DOHH2 (cell line): Measurements from ENCODE around the gene HOXD9.
A peak's percentile ranks its signal among the peaks of the same experiment; 100 is the strongest.

Source experiments
- H3F3A ChIP-seq: fragments of 200-600 bp; sonication (generic), shearing (Covaris generic); 2 replicates; pipeline ENCODE4 v1.6.0; 2016; ENCODE audit warnings: antibody characterized with exemption, mild to moderate bottlenecking; ENCODE audit not compliant: control insufficient read depth, insufficient read depth
- H3K27ac ChIP-seq: fragments of 200-600 bp; sonication (generic); 2 replicates; pipeline ENCODE4 v1.5.1; 2014; ENCODE audit warnings: low read depth, mild to moderate bottlenecking, low read length, moderate library complexity
- H3K27me3 ChIP-seq: fragments of 200-600 bp; sonication (generic); 2 replicates; pipeline ENCODE4 v1.6.1; 2014; ENCODE audit warnings: mild to moderate bottlenecking, low read length, mixed read lengths; ENCODE audit not compliant: control insufficient read depth
- H3K36me3 ChIP-seq: fragments of 200-600 bp; sonication (generic); 2 replicates; pipeline ENCODE4 v1.6.1; 2014; ENCODE audit warnings: mild to moderate bottlenecking, low read length, moderate library complexity, mixed read lengths; ENCODE audit not compliant: control insufficient read depth
- H3K4me1 ChIP-seq: fragments of 200-600 bp; sonication (generic); 2 replicates; pipeline ENCODE4 v1.6.1; 2014; ENCODE audit warnings: mild to moderate bottlenecking, low read length, mixed read lengths; ENCODE audit not compliant: control insufficient read depth
- H3K4me2 ChIP-seq: fragments of 200-600 bp; sonication (generic); 2 replicates; pipeline ENCODE4 v1.6.0; 2014; ENCODE audit warnings: mild to moderate bottlenecking, low read length, moderate library complexity
- H3K4me3 ChIP-seq: fragments of 200-600 bp; sonication (generic); 2 replicates; pipeline ENCODE4 v1.5.1; 2014; ENCODE audit warnings: mild to moderate bottlenecking, low read length, mixed read lengths
- H3K79me2 ChIP-seq: fragments of 200-600 bp; sonication (generic); 2 replicates; pipeline ENCODE4 v1.6.1; 2014; ENCODE audit warnings: mild to moderate bottlenecking, low read length, mixed read lengths; ENCODE audit not compliant: control insufficient read depth
- H3K9me2 ChIP-seq: fragments of 200-600 bp; sonication (generic); replicated peaks from 2 replicates; pipeline ENCODE4 v1.6.1; 2014; ENCODE audit warnings: mild to moderate bottlenecking, low read length, mixed read lengths; ENCODE audit not compliant: control insufficient read depth
- H3K9me3 ChIP-seq: fragments of 200-600 bp; sonication (generic); 2 replicates; pipeline ENCODE4 v1.6.1; 2014; ENCODE audit warnings: antibody characterized with exemption, low read length, mixed read lengths; ENCODE audit not compliant: control insufficient read depth, insufficient read depth
- H4K20me1 ChIP-seq: fragments of 200-600 bp; sonication (generic); 2 replicates; pipeline ENCODE4 v1.6.0; 2014; ENCODE audit warnings: low read depth, mild to moderate bottlenecking, antibody characterized with exemption, low read length, moderate library complexity; ENCODE audit not compliant: control insufficient read depth, insufficient read depth
- CTCF ChIP-seq: fragments of 200-600 bp; sonication (generic); IDR thresholded peaks from one replicate; pipeline ENCODE4 v1.5.1; 2014; ENCODE audit warnings: antibody characterized with exemption, mild to moderate bottlenecking, low read depth, low read length; ENCODE audit not compliant: poor library complexity, severe bottlenecking
- EZH2phosphoT487 ChIP-seq: fragments of 200-600 bp; sonication (generic); IDR thresholded peaks from 2 replicates; pipeline ENCODE4 v1.6.1; 2017; ENCODE audit warnings: borderline replicate concordance, mild to moderate bottlenecking, antibody characterized with exemption, low read length, moderate library complexity, mixed read lengths

The HOXD9 gene

DNA sequence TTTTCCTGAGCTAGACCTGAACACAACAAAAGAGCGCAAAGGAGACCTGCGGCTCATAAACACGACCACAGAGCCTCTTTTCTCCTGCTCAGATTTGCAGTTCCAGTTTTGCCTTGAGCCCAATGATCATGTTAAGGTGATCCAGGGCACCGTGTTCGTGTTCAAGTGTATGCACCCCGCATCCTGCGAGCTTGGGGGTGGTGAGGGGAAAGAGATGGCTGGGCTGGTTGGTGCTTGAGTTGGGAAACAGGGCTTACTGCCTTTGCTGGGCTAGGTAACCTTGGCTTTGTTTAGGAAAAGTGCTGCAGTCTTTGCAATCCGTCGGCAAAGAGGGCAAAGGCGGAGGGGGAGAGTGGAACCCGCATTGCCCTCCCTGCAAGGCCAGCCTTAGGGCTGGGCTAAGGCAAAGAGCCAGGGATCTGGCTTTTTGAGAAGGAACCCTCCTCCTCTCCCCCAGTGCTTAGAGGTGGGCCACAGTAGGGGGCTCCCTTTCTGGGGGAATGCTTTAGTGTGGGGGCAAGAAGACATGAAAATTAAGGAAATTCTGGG, 4.6 kb upstream of the HOXD9 start:
- Histone ChIP-seq H3K9me3 (no peaks in the 10 kb centered on the region), H4K20me1 (no peaks in the 10 kb centered on the region), H3K36me3 (no peaks in the 10 kb centered on the region), H3K27me3 (peaks cover 23% of the 10 kb centered on the region), H3K9me2 (no peaks in the 10 kb centered on the region), H3K4me1 (no peaks in the 10 kb centered on the region), H3K27ac (no peak overlapping the region), H3K4me2 (no peak overlapping the region), H3K4me3 (no peak overlapping the region), H3F3A (no peaks in the 10 kb centered on the region), H3K79me2 (no peaks in the 10 kb centered on the region)
- TF ChIP-seq EZH2phosphoT487 (no peak), CTCF (no peak)

GRCh38 chr2:176118601-176119339, 3.7 kb upstream of the HOXD9 start:
- H3K9me3 ChIP-seq: no peaks in the 10 kb centered on the region
- peaks cover 14% of the 10 kb centered on the region for H3K27me3 ChIP-seq

GRCh38 chr2:176120364-176121189, 1.9 kb upstream of the HOXD9 start:
- no peaks in the 10 kb centered on the region for H3K79me2 ChIP-seq
- H3K4me3 ChIP-seq: no peak overlapping the region
- no peaks in the 10 kb centered on the region for H3K4me1 ChIP-seq
- no peak overlapping the region for H3K27ac ChIP-seq
- H4K20me1 ChIP-seq: no peaks in the 10 kb centered on the region
- 0 out of 2 replicates have a peak, but pooled peaks cover 2% of the 10 kb centered on the region for H3K27me3 ChIP-seq
- no peak overlapping the region for H3K4me2 ChIP-seq
- no peaks in the 10 kb centered on the region for H3K9me3 ChIP-seq
- H3F3A ChIP-seq: no peaks in the 10 kb centered on the region
- no peaks in the 10 kb centered on the region for H3K9me2 ChIP-seq
- TF ChIP-seq CTCF (no peak), EZH2phosphoT487 (no peak)
- H3K36me3 ChIP-seq: no peaks in the 10 kb centered on the region

More at GRCh38 chr2:176118601-176119339, 3.7 kb upstream of the HOXD9 start:
- Histone ChIP-seq H3K4me2 (no peak overlapping the region), H3K27ac (no peak overlapping the region), H3K79me2 (no peaks in the 10 kb centered on the region), H3K4me1 (no peaks in the 10 kb centered on the region), H4K20me1 (no peaks in the 10 kb centered on the region), H3K4me3 (no peak overlapping the region), H3F3A (no peaks in the 10 kb centered on the region), H3K9me2 (no peaks in the 10 kb centered on the region), H3K36me3 (no peaks in the 10 kb centered on the region)
- TF ChIP-seq CTCF (peak; percentile 73), EZH2phosphoT487 (no peak)
